AG08395 (cell line): Measurements from ENCODE around the gene DHRS1.
"Not testable (repeated sequence)": the region's sequence is repeated elsewhere in the genome, so short reads cannot be mapped to it uniquely, and the experiment has no call there.

Experiments used
- DNase-seq: peaks from one replicate; pipeline ENCODE4 v3.0.0; 2012; ENCODE audit warnings: mixed read lengths, low spot score

DHRS1 gene

GRCh38 chr14:24246765-24247212 is 52.8 kb downstream of the DHRS1 start:
- DNase-seq = no peak

GRCh38 chr14:24245350-24245749 is 54.2 kb downstream of the DHRS1 start:
- DNase-seq = not testable (repeated sequence)

- no peak for DNase-seq
Measured at GRCh38 chr14:24243336-24243836, 56.2 kb downstream of the DHRS1 start.

- DNase-seq = peak; percentile 97
Measured at GRCh38 chr14:24241829-24242443, 57.6 kb downstream of the DHRS1 start.
